Fibroblast of lung (primary cell): ENCODE measurements around the gene BRINP3.

Source experiments
- CTCF ChIP-seq, 2 donors: IDR thresholded peaks in 1 of 2; conservative IDR thresholded peaks in 1 of 2; 1 replicate in 1 of 2; 2 replicates in 1 of 2; pipeline ENCODE4 v1.5.1; 2011 to 2012; ENCODE audit warnings: low read length in 2 of 2, control low read depth in 1 of 2, inconsistent platforms in 1 of 2, low read depth in 1 of 2, mild to moderate bottlenecking in 1 of 2
- EZH2 ChIP-seq: IDR thresholded peaks from 2 replicates; pipeline ENCODE4 v1.5.1; 2012; ENCODE audit warnings: low read length, control low read depth, mild to moderate bottlenecking; ENCODE audit errors: missing control alignments

- no peak for TF ChIP-seq CTCF (conservative IDR thresholded peaks at IDR 0.05 in 1 of 2, IDR thresholded peaks at IDR 0.05 in 1 of 2; ENCODE audit: low read depth in 1 of 2, low read length in 2 of 2)
- TF ChIP-seq EZH2, result no peak
These were observed 215.1 kb downstream of the BRINP3 start for GRCh38 chr1:190262538-190262937.
